Measurements from ENCODE around the gene COPS2.
A peak's percentile ranks its signal among the peaks of the same experiment; 100 is the strongest.
"Not testable (repeated sequence)": the region's sequence is repeated elsewhere in the genome, so short reads cannot be mapped to it uniquely, and the experiment has no call there.

Gene COPS2

DNA sequence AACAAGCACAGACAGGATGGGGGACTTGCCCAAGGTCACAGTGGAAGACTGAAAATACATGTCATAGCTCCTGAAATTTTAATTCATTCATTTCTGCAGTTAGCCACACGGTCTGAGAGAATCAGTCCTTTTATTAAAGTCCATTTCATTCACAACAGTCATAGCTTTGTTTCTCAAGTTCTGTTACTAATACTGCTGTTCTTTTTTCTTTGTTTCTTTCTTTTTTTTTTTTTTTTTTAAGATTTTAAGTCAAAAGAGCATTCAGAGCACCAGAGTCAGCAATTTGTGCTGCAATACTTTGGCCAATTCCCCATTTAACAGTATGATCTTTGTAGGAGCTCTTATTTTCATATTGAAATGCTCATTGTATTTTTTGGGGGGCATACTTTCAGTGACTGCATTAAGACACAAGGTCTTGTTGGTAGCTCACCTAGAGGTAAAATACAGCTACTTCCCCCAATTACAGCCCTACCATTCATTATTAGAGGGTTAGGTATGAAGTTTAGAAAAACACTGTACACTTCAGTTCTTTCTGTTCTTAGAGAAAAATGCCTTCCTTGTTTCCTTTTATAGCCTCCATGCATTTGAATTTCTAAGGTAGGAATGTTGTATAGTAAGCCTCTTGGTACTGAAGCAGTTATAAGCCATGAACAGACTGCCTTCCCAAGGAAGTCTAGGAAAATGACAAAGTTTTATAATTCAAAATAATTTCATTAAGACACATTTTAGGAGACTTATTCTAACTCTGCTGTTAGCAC lies 24.2 kb upstream of the COPS2 start:
- TF ChIP-seq TAF1 (IDR thresholded peaks at IDR 0.05; ENCODE audit: borderline replicate concordance, low read depth, low read length) (no peak), POLR2AphosphoS5 (IDR thresholded peaks at IDR 0.05; ENCODE audit: low read depth, low read length) (no peak), POLR2A (IDR thresholded peaks at IDR 0.05; ENCODE audit: low read depth, low read length) (no peak)
- FAIRE-seq: no peak

GRCh38 chr15:49178497-49178896 lies 23.1 kb upstream of the COPS2 start:
- DNase-seq (ENCODE audit: insufficient read length): no peak
- TF ChIP-seq TAF1 (IDR thresholded peaks at IDR 0.05; ENCODE audit: borderline replicate concordance, low read depth, low read length): no peak
- TF ChIP-seq POLR2A (IDR thresholded peaks at IDR 0.05; ENCODE audit: low read depth, low read length): no peak
- TF ChIP-seq POLR2AphosphoS5 (IDR thresholded peaks at IDR 0.05; ENCODE audit: low read depth, low read length): no peak
- no peak for FAIRE-seq

More for the DNA sequence above, 24.2 kb upstream of the COPS2 start:
- no peak for DNase-seq (ENCODE audit: insufficient read length)

- FAIRE-seq; DNase-seq (ENCODE audit: insufficient read length): not testable (repeated sequence)
Measured at GRCh38 chr15:49175582-49176397, 20.4 kb upstream of the COPS2 start.

DNA sequence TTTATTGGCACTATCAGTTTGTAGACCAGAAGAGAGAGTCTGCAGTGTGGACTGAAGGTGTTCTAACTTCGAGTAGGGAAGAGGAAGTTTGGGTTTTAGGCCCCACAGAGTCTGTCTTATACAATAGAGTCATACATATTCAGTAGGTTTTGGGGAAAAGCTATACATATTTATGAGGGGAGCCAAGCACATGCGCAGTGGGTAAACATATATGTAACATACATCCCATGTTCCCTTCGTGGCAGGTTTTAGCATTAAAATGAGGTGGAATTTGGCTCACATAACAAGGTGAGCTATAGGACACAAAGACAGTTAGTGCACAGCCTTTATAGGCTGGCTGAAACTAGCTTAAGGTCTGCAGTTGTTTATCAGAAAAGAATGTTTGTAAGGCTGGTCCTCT lies 19.5 kb upstream of the COPS2 start:
- FAIRE-seq: peak; percentile 74
- TF ChIP-seq POLR2AphosphoS5 (IDR thresholded peaks at IDR 0.05; ENCODE audit: low read depth, low read length) (no peak), POLR2A (IDR thresholded peaks at IDR 0.05; ENCODE audit: low read depth, low read length) (no peak), TAF1 (IDR thresholded peaks at IDR 0.05; ENCODE audit: borderline replicate concordance, low read depth, low read length) (no peak)

DNA sequence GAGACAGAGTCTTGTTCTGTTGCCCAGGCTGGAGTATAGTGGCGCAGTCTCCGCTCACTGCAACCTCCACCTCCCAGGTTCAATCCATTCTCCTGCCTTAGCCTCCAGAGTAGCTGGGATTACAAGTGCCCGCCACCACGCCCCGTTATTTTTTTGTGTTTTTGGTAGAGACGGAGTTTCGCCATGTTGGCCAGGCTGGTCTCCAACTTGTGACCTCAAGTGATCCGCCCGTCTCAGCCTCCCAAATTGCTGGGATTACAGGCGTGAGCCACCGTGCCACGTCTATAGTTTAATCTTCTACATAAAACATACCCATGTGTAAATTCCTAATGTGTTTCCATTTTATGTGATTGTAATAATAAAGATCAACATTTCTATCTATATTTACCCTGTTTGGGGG lies 16.4 kb upstream of the COPS2 start:
- FAIRE-seq (no peak), DNase-seq (ENCODE audit: insufficient read length) (no peak)
- TF ChIP-seq TAF1 (IDR thresholded peaks at IDR 0.05; ENCODE audit: borderline replicate concordance, low read depth, low read length) (no peak), POLR2A (IDR thresholded peaks at IDR 0.05; ENCODE audit: low read depth, low read length) (no peak), POLR2AphosphoS5 (IDR thresholded peaks at IDR 0.05; ENCODE audit: low read depth, low read length) (no peak)

More for the DNA sequence above, 19.5 kb upstream of the COPS2 start:
- no peak for DNase-seq (ENCODE audit: insufficient read length)

DNA sequence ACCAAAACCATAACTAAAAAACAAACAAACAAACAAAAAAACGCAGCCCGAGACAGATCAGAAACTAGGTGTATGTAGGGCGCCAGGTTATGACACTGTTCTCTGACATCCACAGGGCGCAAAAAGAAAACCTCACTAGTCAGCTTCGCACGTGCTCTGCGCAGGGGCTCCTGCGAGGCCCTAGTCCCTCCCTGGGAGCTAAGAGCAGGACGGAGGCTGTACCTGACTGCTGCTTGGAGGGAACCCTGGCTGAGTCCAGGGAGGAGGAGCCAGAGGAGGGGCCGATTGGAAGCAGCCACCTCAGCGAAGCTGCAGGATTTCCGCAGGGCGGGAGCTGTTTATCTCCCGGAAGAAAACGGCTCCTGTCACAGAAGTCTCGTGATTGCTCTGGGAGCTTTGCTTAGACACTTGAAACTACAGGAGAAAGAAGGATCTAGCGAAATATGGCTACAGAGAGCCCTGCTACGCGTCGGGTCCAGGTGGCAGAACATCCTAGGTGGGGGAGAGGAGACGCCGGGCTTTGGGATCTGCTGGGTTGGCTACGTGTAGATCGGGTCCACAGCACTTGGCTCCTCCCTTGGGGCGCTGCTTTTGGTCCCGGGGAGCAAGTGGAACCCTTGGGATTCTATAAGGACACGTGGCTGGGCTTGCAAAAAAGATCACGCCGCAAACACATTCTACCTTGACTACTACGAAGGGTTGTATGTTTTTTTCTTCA lies 14.6 kb upstream of the COPS2 start, which contains the start of gene GALK2:
Gene GALK2, plus strand, starts transcription at position 368 of the 718 bp plus-strand sequence. Its CDS starts 76 bp downstream, at position 444.
- FAIRE-seq (peak; percentile 95), DNase-seq (ENCODE audit: insufficient read length) (peak; percentile 53)
- TF ChIP-seq POLR2AphosphoS5 (IDR thresholded peaks at IDR 0.05; ENCODE audit: low read depth, low read length) (peak; percentile 87), POLR2A (IDR thresholded peaks at IDR 0.05; ENCODE audit: low read depth, low read length) (peak; percentile 78), TAF1 (IDR thresholded peaks at IDR 0.05; ENCODE audit: borderline replicate concordance, low read depth, low read length) (peak; percentile 76)

- no peak for FAIRE-seq
- no peak for DNase-seq (ENCODE audit: insufficient read length)
- TF ChIP-seq POLR2A (IDR thresholded peaks at IDR 0.05; ENCODE audit: low read depth, low read length) (no peak), TAF1 (IDR thresholded peaks at IDR 0.05; ENCODE audit: borderline replicate concordance, low read depth, low read length) (no peak)
Measured at GRCh38 chr15:49168016-49168415, 12.6 kb upstream of the COPS2 start.

DNA sequence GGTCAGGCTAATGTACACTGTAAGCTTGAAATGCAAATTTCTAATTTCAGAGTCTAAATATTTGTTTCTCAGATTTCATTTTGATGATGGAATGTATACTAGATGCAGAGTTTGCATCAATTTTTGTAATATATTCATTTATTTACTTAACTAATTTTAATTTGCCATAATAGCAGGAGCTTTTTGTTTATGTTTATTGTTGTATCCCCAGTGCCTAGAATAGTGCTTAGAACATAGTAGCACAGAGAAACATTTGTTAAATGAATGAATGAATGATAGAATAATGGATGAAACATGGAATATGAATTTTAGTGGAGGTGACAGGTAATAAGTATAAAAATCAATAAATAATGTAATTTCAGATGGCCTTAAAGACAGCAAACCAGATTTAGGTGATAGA lies 9.5 kb upstream of the COPS2 start:
- no peak for FAIRE-seq
- no peak for DNase-seq (ENCODE audit: insufficient read length)
- TF ChIP-seq POLR2AphosphoS5 (IDR thresholded peaks at IDR 0.05; ENCODE audit: low read depth, low read length) (no peak), TAF1 (IDR thresholded peaks at IDR 0.05; ENCODE audit: borderline replicate concordance, low read depth, low read length) (no peak), POLR2A (IDR thresholded peaks at IDR 0.05; ENCODE audit: low read depth, low read length) (no peak)

- DNase-seq (ENCODE audit: insufficient read length) (no peak), FAIRE-seq (no peak)
- no peak for TF ChIP-seq POLR2A (IDR thresholded peaks at IDR 0.05; ENCODE audit: low read depth, low read length)
- TF ChIP-seq TAF1 (IDR thresholded peaks at IDR 0.05; ENCODE audit: borderline replicate concordance, low read depth, low read length): no peak
- no peak for TF ChIP-seq POLR2AphosphoS5 (IDR thresholded peaks at IDR 0.05; ENCODE audit: low read depth, low read length)
Measured at GRCh38 chr15:49163678-49164077, 8.3 kb upstream of the COPS2 start.

GRCh38 chr15:49155834-49156627 lies 632 bp upstream of the COPS2 start:
- TF ChIP-seq POLR2AphosphoS5 (IDR thresholded peaks at IDR 0.05; ENCODE audit: low read depth, low read length) (no peak), POLR2A (IDR thresholded peaks at IDR 0.05; ENCODE audit: low read depth, low read length) (peak; percentile 70; the same call in 1 of the 2 replicates)
- FAIRE-seq: no peak
- DNase-seq (ENCODE audit: insufficient read length): no peak

DNA sequence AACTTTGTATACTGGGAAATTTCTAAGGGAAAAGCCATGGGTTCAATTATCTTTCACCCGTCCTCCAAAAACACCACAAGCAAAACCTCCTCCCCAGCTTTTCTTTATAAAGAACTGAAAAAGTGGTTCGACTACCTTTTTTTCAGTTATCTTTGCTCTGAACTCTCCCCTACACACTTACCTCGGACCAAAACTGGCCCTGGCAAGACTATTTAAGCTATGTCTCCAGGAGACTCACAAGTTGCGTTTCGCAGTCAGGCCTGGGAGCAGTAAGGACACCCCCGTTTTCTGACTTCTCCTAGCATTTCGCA lies 645 bp downstream of the COPS2 start:
- TF ChIP-seq TAF1 (IDR thresholded peaks at IDR 0.05; ENCODE audit: borderline replicate concordance, low read depth, low read length): no peak
- TF ChIP-seq POLR2A (IDR thresholded peaks at IDR 0.05; ENCODE audit: low read depth, low read length): no peak
- no peak for TF ChIP-seq POLR2AphosphoS5 (IDR thresholded peaks at IDR 0.05; ENCODE audit: low read depth, low read length)
- DNase-seq (ENCODE audit: insufficient read length) (no peak), FAIRE-seq (no peak)

Data from GM12892 (cell line).